HFF-Myc (cell line): ENCODE measurements around the gene P2RY2.

Experiments used
- DNase-seq: peaks from one replicate; pipeline ENCODE4 v3.0.0-alpha.2; 2011; ENCODE audit warnings: low read depth; ENCODE audit errors: extremely low read depth
- H3K4me3 ChIP-seq: replicated peaks from 2 replicates; pipeline ENCODE4 v1.5.1; 2011; ENCODE audit warnings: low read depth, mild to moderate bottlenecking, control low read depth, low read length
- TF ChIP-seq, protein P1 (sequence below): IDR thresholded peaks from 2 replicates; pipeline ENCODE4 v1.5.1; 2012; ENCODE audit warnings: mild to moderate bottlenecking, low read depth, low read length, control low read depth; ENCODE audit errors: missing control alignments

Gene P2RY2

DNA sequence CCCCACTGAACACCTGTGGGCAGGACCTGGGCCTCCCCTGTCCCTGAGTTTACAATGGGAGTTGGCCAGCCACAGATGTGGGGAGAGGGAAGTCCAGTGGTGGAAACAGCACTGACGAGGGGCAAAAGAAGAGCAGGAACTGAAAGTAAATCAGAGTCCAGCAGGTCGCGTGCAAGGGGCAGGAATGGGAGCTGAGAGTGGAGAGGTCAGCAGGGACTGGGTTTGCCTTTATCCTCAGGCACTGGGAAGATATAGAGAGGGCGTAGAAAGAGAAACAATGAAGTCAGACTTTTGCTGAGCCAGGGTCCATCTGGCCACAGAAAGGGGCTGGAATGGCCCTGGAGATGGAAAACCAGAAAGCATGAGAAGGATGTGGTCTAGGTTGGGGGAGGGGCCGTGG is 62.5 kb downstream of the P2RY2 start:
- no peak for DNase-seq
- H3K4me3 ChIP-seq, result no peak overlapping the region
- TF ChIP-seq, protein P1, sequence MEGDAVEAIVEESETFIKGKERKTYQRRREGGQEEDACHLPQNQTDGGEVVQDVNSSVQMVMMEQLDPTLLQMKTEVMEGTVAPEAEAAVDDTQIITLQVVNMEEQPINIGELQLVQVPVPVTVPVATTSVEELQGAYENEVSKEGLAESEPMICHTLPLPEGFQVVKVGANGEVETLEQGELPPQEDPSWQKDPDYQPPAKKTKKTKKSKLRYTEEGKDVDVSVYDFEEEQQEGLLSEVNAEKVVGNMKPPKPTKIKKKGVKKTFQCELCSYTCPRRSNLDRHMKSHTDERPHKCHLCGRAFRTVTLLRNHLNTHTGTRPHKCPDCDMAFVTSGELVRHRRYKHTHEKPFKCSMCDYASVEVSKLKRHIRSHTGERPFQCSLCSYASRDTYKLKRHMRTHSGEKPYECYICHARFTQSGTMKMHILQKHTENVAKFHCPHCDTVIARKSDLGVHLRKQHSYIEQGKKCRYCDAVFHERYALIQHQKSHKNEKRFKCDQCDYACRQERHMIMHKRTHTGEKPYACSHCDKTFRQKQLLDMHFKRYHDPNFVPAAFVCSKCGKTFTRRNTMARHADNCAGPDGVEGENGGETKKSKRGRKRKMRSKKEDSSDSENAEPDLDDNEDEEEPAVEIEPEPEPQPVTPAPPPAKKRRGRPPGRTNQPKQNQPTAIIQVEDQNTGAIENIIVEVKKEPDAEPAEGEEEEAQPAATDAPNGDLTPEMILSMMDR, result no peak

DNA sequence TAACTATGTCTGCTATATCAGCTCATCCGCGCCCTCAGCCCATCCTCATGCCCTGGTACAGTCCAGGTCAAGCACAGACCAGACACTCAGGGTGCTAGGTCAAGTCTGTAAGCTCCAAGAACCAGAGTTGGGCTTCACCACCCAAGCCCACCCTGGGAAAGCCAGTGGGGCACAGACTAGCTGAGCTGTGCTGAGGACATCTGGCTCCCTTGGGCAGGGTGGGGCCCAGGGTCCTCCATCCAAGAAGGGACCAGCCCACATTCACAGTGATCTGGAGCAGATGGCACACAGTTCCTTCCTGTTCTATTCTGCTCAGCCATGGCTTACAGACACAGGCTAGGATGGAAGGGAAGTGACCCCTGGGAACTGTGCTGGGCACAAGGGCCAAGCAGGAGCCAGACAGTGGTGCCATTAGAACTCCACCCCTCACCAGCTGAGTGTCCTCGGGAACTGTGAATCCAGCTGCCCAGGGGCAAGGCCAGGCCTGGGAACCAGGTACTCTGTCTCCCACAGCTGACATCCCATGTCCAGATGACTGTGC is 63.2 kb downstream of the P2RY2 start:
- no peak overlapping the region for H3K4me3 ChIP-seq
- DNase-seq, result no peak
- TF ChIP-seq, protein P1, result no peak

DNA sequence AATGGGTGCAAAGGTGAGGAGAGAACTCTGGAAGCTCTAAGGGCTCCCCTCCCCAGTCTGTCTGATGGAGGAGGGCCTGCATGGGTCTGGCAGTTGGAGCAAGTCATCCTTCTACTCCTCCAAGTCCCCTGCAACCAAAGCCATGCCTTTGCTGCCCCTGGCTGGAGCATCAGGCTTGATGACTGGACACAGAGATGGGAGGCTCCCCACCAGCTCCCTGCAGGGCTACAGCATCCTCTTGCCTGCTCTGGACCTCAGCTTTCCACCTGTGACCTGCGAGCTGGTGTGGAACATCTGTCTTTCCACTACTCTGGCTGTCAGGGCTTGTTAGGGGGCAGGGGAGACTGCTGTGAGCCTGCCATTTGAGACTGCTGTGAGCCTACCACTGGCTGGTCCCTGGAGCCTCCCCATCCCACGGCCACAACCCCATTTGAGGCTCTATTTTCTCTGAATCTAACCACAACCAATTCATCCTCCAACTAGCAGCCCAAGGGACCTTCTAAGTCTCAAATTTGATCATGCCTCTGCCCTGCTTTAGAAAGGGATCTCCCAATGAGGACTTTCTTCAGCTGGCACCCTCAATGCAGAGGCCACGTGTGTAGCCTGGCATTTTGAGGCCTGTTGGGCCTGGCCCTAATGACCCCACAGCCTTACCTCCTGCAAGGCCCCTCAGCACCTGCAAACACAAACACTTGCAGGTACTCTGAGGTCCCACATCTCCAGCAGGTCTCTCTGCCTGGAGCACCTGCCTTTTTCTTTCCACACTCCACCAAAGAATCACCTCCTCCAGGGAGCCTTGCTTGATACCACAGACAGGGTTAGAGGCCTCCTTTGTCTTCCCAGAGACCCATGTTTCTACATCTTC is 63.9 kb downstream of the P2RY2 start:
- TF ChIP-seq, protein P1, result no peak
- H3K4me3 ChIP-seq, result no peak overlapping the region
- DNase-seq, result no peak

DNA sequence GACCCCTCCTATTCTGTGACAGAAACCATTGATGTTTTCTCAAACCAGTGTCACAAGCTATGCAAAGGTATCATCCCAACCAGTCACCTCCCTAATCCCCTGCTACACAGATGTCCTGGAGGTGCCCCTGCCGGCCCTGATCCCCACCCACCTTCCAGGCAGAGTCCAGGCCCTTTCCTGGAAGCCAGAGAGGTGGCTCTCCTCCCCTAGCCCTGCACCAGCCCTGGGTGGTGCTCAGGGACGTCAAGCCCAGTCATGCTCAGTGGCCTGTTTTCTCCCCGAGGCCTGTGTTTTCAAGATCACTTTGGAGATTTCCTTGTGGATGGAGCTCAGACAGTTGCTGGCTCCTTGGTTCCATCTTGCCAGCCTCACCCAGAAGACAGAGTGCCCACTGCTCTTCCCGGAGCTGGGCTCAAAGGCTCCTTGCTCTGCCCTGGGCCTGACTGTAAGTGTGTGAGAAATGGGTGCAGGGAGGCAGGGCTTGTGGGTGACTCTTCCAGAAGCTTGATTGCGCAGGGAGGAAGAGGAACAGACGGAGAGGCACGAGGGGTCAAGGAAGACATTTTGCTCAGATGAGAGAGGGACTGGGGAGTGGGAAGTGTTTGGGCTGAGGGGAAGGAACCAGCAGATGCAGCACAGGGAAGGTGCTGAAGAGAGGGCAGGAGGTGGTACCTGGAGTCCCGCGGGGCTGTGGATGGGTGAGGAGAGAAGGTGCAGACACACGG is 65.4 kb downstream of the P2RY2 start:
- DNase-seq, result no peak
- no peak overlapping the region for H3K4me3 ChIP-seq
- TF ChIP-seq, protein P1, result no peak

DNA sequence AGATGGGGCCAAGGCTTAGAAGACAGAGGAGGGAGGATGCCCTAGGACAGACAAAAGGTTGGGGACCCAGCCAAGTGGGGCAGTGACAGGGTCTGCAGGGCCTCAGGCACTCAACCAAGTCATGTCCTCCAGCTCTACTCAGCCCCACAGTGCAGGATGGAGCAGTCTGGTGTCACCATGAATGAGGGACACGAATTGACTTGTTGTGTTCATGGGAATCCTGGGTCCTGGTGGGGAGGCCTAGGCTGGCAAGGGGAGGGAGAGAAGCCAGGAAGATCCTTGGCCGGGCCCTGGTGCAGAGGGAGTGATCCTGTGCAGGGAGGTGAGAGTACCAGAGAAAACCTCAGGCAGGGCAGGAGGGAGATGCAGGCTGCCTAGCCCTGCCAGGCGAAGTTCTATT is 66.0 kb downstream of the P2RY2 start:
- TF ChIP-seq, protein P1, result no peak
- no peak overlapping the region for H3K4me3 ChIP-seq
- DNase-seq, result no peak

DNA sequence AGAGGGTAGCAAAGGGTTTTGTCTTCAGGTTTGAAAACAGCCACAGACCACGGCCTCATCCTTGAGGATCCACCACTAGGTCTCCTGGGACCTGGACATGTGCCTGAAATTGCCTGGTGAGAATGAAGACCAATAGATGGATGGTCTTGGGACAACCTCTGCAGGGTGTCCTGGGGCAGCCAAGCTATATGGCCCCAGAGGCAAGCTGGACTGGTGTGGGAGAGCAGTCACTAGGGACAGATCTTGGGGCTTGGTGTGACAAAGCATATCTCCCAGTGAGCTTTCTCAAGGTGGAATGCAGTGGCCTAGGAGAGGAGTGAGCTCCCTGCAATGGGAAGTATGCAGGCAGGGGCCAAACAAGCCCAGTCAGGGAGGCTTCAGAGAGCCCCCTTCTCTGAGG is 67.6 kb downstream of the P2RY2 start:
- TF ChIP-seq, protein P1, result no peak
- no peak overlapping the region for H3K4me3 ChIP-seq
- DNase-seq, result no peak
